HG02938 (cell line): Measurements from ENCODE around the gene BMP15.

Experiments
- ATAC-seq: cut with Tn5 transposase; IDR thresholded peaks from one replicate; pipeline ENCODE4 v1.9.1; 2021; ENCODE audit warnings: mild to moderate bottlenecking, moderate library complexity; ENCODE audit not compliant: unreplicated experiment

BMP15 gene

DNA sequence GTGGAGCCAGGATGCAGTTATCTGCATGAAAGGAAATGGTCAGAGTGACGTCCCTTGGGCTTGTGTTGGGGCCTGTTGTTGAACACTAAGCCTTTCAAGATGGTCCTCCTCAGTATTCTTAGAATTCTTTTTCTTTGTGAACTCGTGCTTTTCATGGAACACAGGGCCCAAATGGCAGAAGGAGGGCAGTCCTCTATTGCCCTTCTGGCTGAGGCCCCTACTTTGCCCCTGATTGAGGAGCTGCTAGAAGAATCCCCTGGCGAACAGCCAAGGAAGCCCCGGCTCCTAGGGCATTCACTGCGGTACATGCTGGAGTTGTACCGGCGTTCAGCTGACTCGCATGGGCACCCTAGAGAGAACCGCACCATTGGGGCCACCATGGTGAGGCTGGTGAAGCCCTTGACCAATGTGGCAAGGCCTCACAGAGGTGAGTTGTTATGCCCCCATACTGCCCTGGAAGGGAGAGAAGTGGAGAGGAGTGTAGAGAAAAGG is at the start of gene BMP15:
BMP15 (plus strand) TSS at position 51 of the 492 bp plus-strand sequence; CDS start at position 100, 49 bp downstream.
- no peak for ATAC-seq

DNA sequence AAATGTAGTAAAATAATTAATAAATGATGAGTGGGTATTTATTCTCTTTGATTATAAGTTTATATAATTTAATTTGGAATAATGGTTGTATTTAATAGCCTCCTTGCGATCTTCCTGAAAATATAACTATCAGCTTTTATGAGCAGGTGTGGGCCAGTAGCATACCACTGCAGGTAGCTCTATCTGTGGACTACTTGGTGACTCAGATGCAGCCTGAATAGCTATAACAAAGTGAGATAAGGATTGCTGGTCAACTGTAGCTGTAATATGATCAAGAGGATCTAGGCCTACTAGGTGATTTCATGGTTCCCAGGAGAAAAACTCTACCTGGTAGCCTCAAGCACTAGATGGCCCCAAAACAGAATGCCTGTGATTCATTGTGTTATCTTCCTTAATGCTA is 47.1 kb upstream of the BMP15 start:
- ATAC-seq = no peak

DNA sequence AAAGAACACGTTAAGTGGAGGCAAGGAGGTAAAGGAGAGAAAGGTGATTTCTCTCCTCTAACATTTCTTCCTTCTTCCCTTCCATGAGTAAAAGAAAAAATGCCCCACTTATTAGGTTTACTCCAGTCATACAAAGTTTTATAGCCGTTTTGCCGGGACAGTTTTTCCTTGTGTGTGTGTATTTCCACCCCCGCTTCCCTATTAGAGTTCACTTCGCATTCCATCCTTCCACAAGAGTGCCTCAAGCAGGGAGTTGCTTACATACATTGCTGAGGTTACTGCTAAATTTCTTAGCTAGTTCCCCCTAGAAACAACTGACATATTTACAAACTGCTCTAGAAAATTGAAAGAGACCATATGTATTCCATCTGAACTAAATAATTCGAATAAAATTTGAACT is 45.2 kb upstream of the BMP15 start:
- no peak for ATAC-seq

DNA sequence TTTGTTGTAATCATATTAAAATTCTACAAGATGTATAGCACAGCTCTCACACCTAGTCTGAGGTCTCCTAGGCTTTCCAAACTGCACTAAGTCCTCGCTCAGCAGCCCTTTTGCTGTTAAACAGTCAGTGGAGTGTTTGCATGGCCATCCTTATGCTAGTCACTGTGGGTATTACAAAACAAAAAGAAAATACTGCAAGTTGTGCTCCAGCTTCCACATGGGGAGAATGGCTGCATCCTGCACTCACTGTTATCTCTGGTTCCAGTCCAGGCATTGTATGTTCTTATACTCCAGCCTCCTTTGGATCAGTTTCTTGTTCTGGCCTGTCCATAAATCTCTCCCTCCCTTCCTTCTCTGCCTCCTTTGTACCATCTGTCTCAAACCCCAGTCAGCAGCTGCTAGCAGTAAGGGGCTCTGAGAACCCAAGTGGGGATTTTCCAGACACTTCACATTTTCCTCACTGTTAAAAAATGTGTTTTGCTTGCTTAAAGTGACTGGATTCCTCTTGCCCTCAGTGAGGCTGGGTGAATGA is 38.5 kb upstream of the BMP15 start:
- ATAC-seq = no peak

DNA sequence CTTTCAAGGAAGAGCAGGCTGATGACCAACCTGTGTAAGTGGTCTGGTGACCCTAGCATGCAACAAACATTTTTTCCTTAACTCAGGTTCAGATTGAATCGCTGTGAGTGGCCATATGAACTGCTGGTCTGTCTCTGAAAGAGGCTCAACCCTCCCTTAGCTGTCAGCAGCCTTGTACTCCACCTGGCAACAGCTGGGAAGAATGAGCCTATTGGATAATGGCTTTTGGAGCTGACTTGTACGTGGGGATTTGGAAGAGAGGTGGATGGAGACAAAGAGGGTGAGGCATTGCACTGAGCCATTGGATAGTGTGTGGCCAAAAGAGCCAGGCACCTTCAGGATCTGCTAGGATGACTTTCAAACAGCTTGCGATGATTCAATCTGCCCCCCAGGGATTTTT is 35.7 kb upstream of the BMP15 start:
- ATAC-seq = no peak

DNA sequence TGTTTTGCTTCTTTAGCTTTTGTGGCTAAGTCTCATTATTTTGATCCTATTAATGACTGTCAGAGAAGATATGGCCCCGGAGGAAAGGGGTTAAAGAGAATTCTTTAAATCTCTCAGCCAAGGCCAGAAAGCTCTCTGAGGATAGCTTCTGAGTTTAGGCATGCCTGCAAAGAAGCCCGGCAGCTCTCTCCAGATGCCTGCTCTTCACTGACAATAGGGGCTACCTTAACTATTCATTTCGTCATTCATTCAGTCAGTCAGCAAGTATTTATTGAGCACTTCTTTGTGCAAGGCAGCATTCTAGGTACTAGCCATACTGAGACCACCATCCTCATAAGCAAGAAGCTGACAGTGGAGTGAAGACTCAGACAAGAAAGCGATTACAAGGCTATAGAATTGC is 34.0 kb upstream of the BMP15 start:
- ATAC-seq = no peak

DNA sequence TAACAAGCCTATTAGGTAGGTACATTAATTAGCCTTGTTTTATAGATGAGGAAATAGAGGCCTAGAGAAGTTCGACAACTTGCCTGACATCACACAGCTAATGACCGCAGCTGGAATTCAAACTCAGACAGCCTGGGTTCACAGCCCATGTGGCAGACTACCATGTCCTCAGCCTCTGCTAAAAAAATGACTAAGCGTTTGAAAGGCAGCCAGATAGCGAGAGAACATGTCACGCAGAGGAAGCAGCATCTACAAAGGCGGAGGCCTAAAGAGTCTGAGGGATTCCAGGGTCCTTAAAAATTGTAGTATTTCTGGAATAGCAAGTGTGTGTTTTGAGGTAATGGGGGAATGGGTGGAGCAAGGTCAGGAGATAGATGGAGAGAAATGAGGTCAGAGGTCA is 33.2 kb upstream of the BMP15 start:
- no peak for ATAC-seq

DNA sequence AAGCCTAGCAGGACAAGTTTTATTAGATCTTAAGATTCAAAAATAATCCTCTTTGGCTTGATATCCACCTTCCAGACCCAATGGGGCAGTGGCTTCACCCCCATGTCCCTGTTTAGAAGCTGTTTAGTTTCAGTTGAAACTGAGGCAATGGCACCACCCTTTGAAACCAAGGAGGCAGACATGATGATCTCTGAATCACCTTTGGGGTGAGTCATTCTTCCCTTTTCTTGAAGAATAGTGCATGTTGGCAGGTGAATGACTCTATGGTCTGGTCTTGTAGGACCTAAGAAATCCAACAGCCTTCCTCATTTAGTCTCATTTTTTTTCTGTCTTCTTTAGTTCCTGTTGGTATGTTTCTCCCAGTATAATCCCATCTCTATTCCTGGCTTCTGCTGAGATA is 29.5 kb upstream of the BMP15 start:
- no peak for ATAC-seq

DNA sequence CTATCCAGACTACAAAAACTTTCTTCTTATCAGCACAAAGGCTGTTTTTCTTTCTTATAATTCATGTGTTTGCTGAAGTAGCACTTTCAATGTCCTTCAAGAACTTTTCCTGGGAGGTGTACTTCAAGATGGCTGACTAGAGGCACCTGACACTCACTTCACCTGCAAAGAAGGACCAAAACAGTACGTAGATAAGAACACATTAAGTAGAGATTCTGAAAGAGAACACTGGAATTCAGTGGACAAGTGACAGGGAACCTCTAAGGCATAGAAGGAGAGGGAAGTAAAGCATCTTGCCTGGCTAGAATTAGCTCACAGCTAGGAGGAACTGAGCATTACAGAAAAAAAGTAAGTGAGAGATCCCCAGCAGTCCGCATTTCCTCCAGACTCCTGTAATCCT is 21.7 kb upstream of the BMP15 start:
- no peak for ATAC-seq

DNA sequence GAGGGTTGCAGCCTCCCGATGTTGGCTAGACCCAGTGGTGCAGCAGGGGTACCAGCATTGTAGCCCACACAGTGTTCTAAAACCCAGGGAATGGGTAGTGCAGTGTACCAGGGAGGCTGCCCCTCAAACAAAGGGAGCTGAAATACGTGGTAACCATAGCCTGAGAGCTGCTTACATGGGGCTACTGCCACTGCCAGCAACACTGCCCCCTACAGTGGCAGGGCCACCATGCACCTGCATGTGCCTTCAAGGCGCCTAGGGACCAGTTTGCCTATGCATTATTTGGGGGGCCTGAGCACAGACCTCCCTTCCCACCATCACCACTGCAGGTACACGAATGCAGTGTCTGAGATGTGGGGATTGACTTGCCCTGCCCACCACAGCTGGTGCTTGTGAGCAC is 21.0 kb upstream of the BMP15 start:
- ATAC-seq = no peak

DNA sequence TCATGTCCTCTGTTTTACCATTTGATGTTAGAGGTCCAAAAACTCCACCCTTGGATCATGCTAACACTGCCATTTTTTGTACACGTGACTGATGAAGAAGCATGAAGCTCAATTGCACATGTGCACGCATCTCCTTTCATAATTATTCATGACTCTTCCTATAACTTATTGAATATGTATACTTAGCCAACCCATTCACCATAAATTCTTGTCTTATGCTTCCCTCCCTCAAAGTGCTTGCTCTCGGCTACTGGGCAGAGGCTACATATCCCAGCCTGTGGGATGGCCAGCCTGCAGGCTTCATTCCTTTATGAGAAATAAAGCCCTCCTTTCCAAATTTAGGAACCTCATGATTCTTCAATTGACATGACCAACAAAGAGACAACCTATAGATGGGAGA is 17.5 kb upstream of the BMP15 start:
- ATAC-seq = no peak

DNA sequence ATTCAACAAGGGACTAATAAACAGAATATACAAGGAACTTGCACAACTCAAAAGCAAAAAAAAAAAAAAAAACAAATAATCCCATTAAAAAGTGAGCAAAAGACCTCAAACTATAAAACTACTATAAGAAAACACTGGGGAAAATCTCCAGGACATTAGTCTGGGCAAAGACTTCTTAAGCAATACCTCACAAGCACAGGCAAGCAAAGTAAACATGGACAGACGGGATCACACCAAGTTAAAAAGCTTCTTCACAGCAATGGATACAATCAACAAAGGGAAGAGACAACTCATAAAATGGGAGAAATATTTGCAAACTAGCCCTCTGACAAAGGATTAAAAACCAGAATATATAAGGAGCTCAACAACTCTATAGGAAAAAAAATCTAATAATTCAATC is 17.1 kb upstream of the BMP15 start:
- no peak for ATAC-seq

DNA sequence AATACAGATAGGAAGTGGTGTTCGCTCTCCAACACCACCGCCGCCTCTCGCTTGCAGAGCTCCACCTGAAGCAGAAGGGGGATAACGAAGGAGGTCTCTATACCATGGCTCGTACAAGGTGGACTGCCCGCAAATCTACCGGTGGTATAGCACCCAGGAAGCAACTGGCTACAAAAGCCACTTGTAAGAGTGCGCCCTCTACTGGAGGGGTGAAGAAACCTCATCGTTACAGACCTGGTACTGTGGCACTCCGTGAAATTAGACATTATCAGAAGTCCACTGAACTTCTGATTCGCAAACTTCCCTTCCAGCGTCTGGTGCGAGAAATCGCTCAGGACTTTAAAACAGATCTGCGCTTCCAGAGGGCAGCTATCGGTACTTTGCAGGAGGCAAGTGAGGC is 5.2 kb upstream of the BMP15 start:
- no peak for ATAC-seq

DNA sequence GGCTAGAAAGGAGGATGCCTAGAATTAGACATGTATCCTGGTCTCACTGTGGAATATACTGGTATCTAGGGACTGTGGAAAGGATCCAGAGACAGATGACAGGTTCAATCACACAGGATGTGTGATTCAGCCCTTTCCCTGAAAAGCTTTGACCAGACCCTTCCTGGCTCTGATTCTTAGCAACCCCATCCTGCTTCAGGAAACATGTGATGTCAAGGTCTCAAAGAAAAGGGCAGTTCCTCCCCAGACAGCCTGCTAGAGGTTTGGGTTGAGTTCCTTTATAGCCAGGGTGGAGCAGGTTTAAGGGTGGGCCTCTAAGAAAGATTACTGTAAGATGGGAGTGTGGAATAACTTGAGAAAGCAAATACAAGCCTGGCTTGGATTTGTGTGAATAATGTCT is 3.0 kb downstream of the BMP15 start:
- no peak for ATAC-seq

DNA sequence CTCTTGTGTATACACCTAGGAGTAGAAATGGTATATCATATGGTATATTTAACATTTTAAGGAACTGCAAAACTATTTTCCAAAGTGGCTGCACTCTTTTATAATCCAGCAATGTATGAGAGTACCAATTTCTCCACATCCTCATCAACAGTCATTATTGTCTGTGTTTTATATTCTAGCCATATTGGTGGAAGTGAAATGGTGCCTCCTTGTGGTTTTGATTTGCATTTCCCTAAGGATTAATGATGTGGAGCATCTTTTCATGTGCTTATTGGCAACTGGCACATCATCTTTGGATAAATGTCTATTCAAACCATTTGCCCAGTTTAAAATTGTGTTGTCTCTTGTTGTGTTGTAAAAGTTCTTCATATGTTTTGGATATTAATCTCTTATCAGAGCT is 9.6 kb downstream of the BMP15 start:
- ATAC-seq = no peak

DNA sequence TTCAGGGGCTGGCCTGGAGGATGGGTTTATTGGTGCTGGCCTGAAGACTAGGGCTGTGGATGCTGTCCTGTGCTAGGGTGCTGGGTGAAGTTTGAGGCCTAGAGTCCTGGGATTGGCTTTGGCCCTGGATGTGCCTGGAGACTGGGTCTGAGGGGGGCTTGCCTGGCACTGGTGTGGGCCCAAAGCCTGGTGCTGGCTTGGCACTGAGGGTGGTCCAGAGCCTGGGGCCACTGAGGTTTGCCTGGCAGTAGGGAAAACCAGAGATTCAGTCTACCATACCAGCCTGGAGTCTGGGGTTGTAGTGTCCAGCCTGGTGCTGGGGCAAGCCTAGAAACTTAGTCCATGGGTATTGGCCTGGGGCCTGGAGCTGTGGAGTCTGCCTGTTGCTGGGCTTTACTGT is 16.6 kb downstream of the BMP15 start:
- ATAC-seq = no peak

DNA sequence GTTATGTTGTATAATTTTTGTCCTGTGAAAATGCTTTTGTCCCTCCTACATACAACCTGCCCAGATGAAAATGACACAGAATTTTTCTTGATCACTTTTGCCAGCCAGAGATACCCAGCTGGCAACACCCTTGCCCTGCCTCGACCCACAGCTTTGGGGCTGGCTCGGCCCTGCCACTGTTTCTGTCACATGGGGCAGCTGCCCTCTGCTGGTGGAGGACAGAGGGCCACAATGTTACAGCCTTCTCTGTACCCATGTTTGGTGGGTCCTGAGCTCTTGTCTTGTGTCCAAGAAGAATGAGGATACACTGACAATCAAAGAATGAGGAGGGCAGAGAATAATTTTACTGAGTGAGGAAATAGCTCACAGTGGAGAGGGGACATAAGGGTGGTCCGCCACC is 31.1 kb downstream of the BMP15 start:
- no peak for ATAC-seq

DNA sequence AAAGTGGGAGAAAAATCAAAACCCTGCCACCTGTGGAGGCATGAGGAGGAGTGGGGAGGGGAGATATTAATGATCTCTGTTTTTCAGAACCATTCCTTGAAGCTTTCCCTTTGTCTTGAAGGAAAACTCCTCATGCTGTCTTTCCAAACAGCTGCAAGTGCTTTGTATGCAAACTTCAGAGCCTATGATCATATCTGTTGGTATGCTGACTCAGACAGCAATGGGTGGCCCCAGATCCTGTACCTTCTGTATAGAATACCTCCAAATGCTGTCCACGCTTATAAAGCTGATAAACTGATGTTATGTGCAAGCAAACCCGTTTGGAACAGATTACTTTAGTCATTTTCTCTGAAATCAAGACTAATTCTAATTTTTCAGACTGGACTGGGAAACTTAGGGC is 31.9 kb downstream of the BMP15 start:
- ATAC-seq = no peak

DNA sequence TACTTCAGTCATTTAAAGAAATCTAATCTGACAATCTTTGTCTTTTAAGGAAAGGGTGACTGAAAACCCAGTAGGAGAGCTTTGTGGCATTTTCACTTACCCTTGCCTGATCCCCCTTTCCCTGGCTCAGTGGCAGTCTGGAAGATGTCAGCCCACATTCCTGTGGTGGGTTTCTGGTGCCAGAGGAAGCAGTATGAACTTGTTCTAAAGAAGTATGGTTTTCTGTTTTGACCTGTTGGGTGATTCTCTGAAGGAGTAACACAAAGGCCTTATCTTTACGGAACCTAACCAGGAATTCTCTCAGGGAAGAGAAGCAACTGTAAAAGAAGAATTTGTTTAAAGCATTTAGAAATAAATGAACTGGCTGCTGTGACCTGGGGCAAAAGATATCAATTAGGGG is 41.9 kb downstream of the BMP15 start:
- ATAC-seq = no peak

DNA sequence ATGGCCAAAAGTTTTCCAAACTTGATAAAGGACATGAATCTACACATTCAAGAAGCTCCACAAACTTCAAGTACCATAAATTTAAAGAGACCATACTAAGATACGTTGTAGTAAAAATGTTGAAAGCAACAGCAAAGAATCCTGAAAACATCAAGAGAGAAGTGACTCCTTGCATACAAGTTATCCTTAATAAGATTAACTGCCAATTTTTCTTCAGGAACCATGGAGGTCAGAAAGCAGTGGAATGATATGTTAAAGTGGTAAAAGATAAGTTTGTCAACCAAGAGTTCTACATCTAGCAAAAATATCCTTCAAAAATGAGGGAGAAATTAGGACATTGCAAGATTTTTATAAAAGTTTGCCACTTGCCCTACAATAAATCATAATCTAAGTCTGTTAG is 43.3 kb downstream of the BMP15 start:
- no peak for ATAC-seq

DNA sequence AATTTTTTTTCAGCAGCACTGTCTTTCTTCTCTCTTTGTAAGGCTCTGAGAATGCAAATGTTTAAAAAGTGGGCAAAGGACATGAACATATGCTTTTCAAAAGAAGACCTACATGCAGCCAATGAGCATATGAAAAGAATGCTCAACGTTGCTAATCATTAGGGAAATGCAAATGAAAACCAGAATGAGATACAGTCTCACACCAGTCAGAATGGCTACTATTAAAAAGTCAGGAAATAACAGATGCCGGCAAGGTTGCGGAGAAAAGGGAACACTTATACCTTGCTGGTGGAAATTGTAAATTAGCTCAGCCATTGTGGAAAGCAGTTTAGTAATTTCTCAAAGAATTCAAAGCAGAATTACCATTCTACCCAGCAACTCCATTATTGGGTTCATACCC is 51.6 kb downstream of the BMP15 start:
- no peak for ATAC-seq

DNA sequence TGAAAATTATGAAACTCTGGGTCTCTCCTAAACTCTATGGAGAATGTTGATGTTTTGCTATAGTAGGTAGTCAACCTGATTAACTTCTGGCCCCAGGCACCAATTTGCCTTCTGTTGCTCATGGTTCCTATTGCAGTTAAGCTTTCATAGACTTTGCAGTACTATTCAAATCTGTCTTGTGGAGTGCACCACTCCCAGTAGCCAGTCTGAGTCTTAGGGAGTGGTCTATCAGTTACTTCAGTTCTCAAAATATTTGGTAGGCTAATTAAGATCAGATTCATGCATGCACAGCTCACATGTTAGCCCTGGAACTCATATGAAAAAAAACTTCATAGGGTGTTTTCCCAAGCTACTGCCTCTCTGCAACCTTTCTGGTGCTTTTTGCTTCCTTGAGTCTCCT is 53.3 kb downstream of the BMP15 start:
- no peak for ATAC-seq
